Spleen (tissue), 11 donors: Measurements from ENCODE around the gene SFTPA2. TPM values are rescaled to one million over a fixed set of nuclear protein-coding genes. Genes with fewer than 3 reads are reported as not detected.
"Not testable (repeated sequence)": the region's sequence is repeated elsewhere in the genome, so short reads cannot be mapped to it uniquely, and the experiment has no call there.

ENCODE experiments used
- DNase-seq: peaks from one replicate; pipeline ENCODE4 v3.0.0-alpha.2; 2020
- H3K27ac ChIP-seq, 8 donors: fragments of 200-600 bp; sonication (generic) in 7 of 8; 1 replicate in 4 of 8; 2 replicates in 4 of 8; pipeline versions ENCODE4 v1.5.0 to v1.8.0; 2016 to 2021; ENCODE audit warnings: inconsistent platforms in 4 of 8, mild to moderate bottlenecking in 4 of 8, moderate library complexity in 1 of 8
- H3K27me3 ChIP-seq, 7 donors: fragments of 200-600 bp; sonication (generic) in 6 of 7; replicated peaks in 1 of 7; 1 replicate in 4 of 7; 2 replicates in 3 of 7; pipeline versions ENCODE4 v1.5.0 to v1.8.0; 2016 to 2021; ENCODE audit warnings: inconsistent platforms in 3 of 7, mild to moderate bottlenecking in 1 of 7
- H3K36me3 ChIP-seq, 6 donors: fragments of 200-600 bp; sonication (generic) in 5 of 6; 1 replicate in 4 of 6; 2 replicates in 2 of 6; pipeline versions ENCODE4 v1.5.0 to v1.8.0; 2016 to 2021; ENCODE audit warnings: inconsistent platforms in 2 of 6
- H3K4me1 ChIP-seq, 6 donors: fragments of 200-600 bp; sonication (generic) in 5 of 6; 1 replicate in 3 of 6; 2 replicates in 3 of 6; pipeline versions ENCODE4 v1.5.0 to v1.8.0; 2016 to 2021; ENCODE audit warnings: inconsistent platforms in 3 of 6
- H3K4me3 ChIP-seq, 8 donors: fragments of 200-600 bp; sonication (generic) in 7 of 8; 1 replicate in 4 of 8; 2 replicates in 4 of 8; pipeline versions ENCODE4 v1.5.0 to v1.8.0; 2016 to 2021; ENCODE audit warnings: inconsistent platforms in 4 of 8, mild to moderate bottlenecking in 4 of 8, moderate library complexity in 2 of 8
- H3K9me3 ChIP-seq, 8 donors: fragments of 200-600 bp; sonication (generic) in 7 of 8; 1 replicate in 4 of 8; 2 replicates in 4 of 8; pipeline versions ENCODE4 v1.5.0 to v1.8.0; 2016 to 2021; ENCODE audit warnings: inconsistent platforms in 4 of 8
- POLR2A ChIP-seq, 3 donors: fragments of 450-650 bp; IDR thresholded peaks; one replicate each; pipeline ENCODE4 v1.5.1; 2017; ENCODE audit warnings: antibody characterized with exemption in 3 of 3, mild to moderate bottlenecking in 1 of 3
- POLR2AphosphoS5 ChIP-seq, 3 donors: sonication (generic); formaldehyde crosslinking; IDR thresholded peaks; one replicate each; pipeline ENCODE4 v1.5.1; 2017; ENCODE audit warnings: antibody characterized with exemption in 3 of 3
- WGBS, 5 donors: extraction: QIAGEN DNeasy Blood & Tissue Kit in 3 of 5; methylation state at CpG; one replicate each; pipeline versions ENCODE4 v1.1.5 to v1.1.7; 2013 to 2018; 5-methylcytosine and 5-hydroxymethylcytosine counted together
- intact Hi-C: fragments of 100-400 bp; cut with DNase I; formaldehyde crosslinking; loops from one replicate; pipeline ENCODE4 v1.15.0; 2023; ENCODE audit warnings: low total_unique reads
- polyA plus RNA-seq, 3 donors: library from polyadenylated mRNA; stranded (reverse); fragments of 200-250 nt; gene quantifications; one replicate each; pipeline ENCODE4 v1.2.1, GENCODE V29; 2013
- total RNA-seq, 7 donors: library from RNA; depleted of rRNA in 3 of 7; stranded (reverse); fragments of >200 nt in 3 of 7; fragmentation: NEBNext Ultra II Directional in 4 of 7; extraction: Animal tissue kit (Norgen Biotek cat#: 25700) in 4 of 7; gene quantifications; one replicate each; pipeline versions ENCODE4 v1.1.0 to v1.2.1, GENCODE V29; 2016 to 2021
- TF ChIP-seq, protein P1 (sequence below), 11 experiments: fragments of 200-600 bp in 7 of 11; fragments of 450-650 bp in 4 of 11; sonication (generic) in 4 of 11; IDR thresholded peaks in 8 of 11; conservative IDR thresholded peaks in 3 of 11; 1 replicate in 7 of 11; 2 replicates in 4 of 11; pipeline versions ENCODE4 v1.4.0 to v1.8.0; 2016 to 2021; ENCODE audit warnings: antibody characterized with exemption in 11 of 11, inconsistent platforms in 4 of 11, mild to moderate bottlenecking in 1 of 11
- donor health status: healthy with polysubstance abuse.
- donor health status: DM: no; HTN: no; CAD: no; lungs with moderate emphysema.
- donor health status: DM: no; HTN: no; CAD: no.
- donor health status: Bipolar disorder and iron deficiency.
- donor health status: healthy.
- donor health status: DM: no; HTN: no; CAD: no.
- donor health status: DM: yes; HTN: yes; CAD: no.

SFTPA2 gene
- total and polyA plus RNA-seq, 10 donors: 0.39 to 5.7 (median 0.99) TPM; not detected in 5

DNA sequence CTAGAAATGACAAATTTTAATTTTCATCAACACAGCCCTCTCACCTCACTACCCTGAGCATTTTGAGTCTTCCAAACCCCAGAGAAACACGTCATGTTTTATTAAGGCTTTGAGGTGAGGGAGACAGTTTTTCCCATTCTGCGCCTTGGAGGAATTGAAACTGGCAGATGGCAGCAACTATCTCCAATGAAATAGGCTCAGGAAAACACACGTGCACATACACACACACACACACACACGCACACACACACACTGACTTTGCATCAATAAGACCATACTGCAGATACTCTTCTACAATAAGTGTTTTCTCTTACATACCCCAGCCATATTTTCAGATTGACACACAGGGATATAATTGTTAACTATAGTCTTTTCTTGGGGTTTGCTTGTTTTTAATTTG, 3.2 kb upstream of the SFTPA2 start:
- no peaks in the 10 kb centered on the region for H3K9me3 ChIP-seq
- H3K4me1 ChIP-seq: peaks cover 0 to 8% (median 1%) of the 10 kb centered on the region in 6 donors
- intact Hi-C loops: loop anchor here (5.0 kb wide), 1 partner anchor 364 kb away; no protein-coding TSS in a partner anchor
- no peak for DNase-seq
- H3K4me3 ChIP-seq: no peak overlapping the region
- H3K36me3 ChIP-seq: no peaks in the 10 kb centered on the region
- no peak overlapping the region for H3K27ac ChIP-seq
- WGBS, 5 donors: 60 to 72% (median 63%) methylated on average over 4 of the region's 4 CpGs
- peaks cover 0 to 20% (median 3%) of the 10 kb centered on the region in 7 donors for H3K27me3 ChIP-seq
- TF ChIP-seq POLR2AphosphoS5 (IDR thresholded peaks at IDR 0.05) (no peak), POLR2A (IDR thresholded peaks at IDR 0.05) (no peak)
- TF ChIP-seq, protein P1, sequence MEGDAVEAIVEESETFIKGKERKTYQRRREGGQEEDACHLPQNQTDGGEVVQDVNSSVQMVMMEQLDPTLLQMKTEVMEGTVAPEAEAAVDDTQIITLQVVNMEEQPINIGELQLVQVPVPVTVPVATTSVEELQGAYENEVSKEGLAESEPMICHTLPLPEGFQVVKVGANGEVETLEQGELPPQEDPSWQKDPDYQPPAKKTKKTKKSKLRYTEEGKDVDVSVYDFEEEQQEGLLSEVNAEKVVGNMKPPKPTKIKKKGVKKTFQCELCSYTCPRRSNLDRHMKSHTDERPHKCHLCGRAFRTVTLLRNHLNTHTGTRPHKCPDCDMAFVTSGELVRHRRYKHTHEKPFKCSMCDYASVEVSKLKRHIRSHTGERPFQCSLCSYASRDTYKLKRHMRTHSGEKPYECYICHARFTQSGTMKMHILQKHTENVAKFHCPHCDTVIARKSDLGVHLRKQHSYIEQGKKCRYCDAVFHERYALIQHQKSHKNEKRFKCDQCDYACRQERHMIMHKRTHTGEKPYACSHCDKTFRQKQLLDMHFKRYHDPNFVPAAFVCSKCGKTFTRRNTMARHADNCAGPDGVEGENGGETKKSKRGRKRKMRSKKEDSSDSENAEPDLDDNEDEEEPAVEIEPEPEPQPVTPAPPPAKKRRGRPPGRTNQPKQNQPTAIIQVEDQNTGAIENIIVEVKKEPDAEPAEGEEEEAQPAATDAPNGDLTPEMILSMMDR (IDR thresholded peaks at IDR 0.05 in 8 of 11, conservative IDR thresholded peaks at IDR 0.05 in 3 of 11): no peak

DNA sequence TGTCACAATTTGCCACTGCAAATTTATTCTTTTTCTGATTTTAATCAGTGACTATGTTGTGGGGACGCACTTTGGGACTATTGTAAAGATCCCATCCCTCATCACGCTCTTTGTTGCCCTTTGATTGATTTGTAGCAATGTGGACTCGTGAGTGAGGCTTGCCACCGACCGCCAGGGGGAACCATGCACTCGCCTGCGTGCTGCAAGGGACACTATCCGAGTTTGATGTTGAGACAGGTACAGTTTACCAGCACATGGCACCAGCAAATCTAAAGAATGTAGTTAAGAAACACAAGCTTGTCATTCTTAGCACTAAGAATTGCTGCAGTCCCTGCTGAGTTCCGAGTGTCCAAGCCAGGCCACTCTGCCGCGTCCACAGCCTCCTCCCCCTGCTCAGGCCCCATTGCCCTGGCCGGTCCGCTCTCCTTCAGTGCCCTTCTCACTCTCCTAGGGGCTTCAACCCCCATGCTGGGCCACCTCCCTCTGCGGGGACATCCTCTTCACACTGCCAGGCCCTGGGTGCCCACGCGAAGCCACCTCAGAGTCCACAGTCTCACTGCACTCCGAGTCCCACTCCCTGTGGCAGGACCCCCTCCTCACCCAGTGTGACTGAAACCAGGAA, 2.0 kb upstream of the SFTPA2 start:
- TF ChIP-seq, protein P1 (IDR thresholded peaks at IDR 0.05 in 8 of 11, conservative IDR thresholded peaks at IDR 0.05 in 3 of 11): peak; percentile 11 to 78 (median 70)
- TF ChIP-seq POLR2A (IDR thresholded peaks at IDR 0.05): no peak
- Histone ChIP-seq H3K27me3 (peaks cover 0 to 13% (median 3%) of the 10 kb centered on the region in 7 donors), H3K9me3 (no peaks in the 10 kb centered on the region), H3K4me1 (peaks cover 0 to 8% (median 1%) of the 10 kb centered on the region in 6 donors), H3K36me3 (no peaks in the 10 kb centered on the region), H3K4me3 (no peak overlapping the region), H3K27ac (no peak overlapping the region)
- intact Hi-C loops: loop anchor here (5.0 kb wide), 1 partner anchor 365 kb away; no protein-coding TSS in a partner anchor
- peak; percentile 89 for DNase-seq
- 13 to 26% (median 20%) methylated on average over 15 to 17 of the region's 17 CpGs for WGBS, 5 donors

DNA sequence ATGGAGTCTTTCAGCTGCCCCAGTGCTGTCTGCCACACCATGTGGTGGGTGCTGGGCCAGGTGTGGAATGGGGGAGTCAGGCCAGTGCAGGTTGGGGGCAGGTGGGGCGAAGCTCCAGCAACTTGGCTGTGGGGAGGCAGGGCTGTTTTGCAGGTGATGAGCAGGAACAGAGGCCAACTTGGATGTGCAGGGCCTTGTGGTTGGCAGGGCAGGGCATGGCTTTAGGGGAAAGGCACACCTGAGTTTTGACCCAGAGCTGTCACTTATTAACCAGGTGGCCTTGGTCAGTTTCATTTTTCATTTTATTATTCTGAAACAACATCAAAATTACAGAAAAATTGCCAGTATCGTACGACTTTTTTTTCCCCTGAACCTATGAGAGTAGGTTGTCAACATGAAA, 1.1 kb upstream of the SFTPA2 start:
- no peak overlapping the region for H3K27ac ChIP-seq
- no peaks in the 10 kb centered on the region for H3K9me3 ChIP-seq
- peaks cover 0 to 8% (median 1%) of the 10 kb centered on the region in 6 donors for H3K4me1 ChIP-seq
- no peak for DNase-seq
- intact Hi-C loops: loop anchor here (5.0 kb wide), 1 partner anchor 366 kb away; no protein-coding TSS in a partner anchor
- H3K27me3 ChIP-seq: peaks cover 0 to 13% (median 3%) of the 10 kb centered on the region in 7 donors
- TF ChIP-seq POLR2AphosphoS5 (IDR thresholded peaks at IDR 0.05) (no peak), POLR2A (IDR thresholded peaks at IDR 0.05) (no peak)
- TF ChIP-seq, protein P1 (IDR thresholded peaks at IDR 0.05 in 8 of 11, conservative IDR thresholded peaks at IDR 0.05 in 3 of 11): no peak
- no peaks in the 10 kb centered on the region for H3K36me3 ChIP-seq
- WGBS, 5 donors: 78 to 92% (median 86%) methylated on average over 3 of the region's 3 CpGs
- no peak overlapping the region for H3K4me3 ChIP-seq

DNA sequence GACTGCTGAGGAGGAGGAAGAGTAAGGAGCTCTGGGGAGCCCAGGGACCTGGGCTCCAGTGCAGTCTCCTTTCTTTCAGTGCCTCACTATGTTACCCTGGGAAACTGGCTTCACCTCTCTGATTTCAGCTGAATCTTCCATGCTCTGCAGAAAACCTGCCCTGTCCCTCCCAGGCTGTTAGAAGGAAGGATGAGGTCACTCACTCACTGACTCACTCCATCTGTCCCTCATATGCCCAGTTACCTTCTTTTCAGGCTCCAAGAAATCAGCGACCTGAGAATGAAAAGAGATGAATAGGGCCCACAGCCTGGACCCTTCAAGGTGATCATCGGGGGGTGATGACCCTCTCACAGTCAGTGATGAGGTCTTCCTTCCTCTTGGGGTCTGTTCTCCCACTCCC, 481 bp downstream of the SFTPA2 start:
- Histone ChIP-seq H3K4me1 (peaks cover 0 to 8% (median 1%) of the 10 kb centered on the region in 6 donors), H3K27ac (no peak overlapping the region), H3K4me3 (no peak overlapping the region), H3K36me3 (no peaks in the 10 kb centered on the region), H3K9me3 (no peaks in the 10 kb centered on the region), H3K27me3 (peaks cover 0 to 13% (median 3%) of the 10 kb centered on the region in 7 donors)
- 68 to 90% (median 85%) methylated on average over 2 of the region's 2 CpGs for WGBS, 5 donors
- TF ChIP-seq POLR2AphosphoS5 (IDR thresholded peaks at IDR 0.05): no peak
- no peak for TF ChIP-seq POLR2A (IDR thresholded peaks at IDR 0.05)
- TF ChIP-seq, protein P1 (IDR thresholded peaks at IDR 0.05 in 8 of 11, conservative IDR thresholded peaks at IDR 0.05 in 3 of 11): no peak
- intact Hi-C loops: loop anchor here (5.0 kb wide), 1 partner anchor 368 kb away; no protein-coding TSS in a partner anchor
- DNase-seq: no peak

DNA sequence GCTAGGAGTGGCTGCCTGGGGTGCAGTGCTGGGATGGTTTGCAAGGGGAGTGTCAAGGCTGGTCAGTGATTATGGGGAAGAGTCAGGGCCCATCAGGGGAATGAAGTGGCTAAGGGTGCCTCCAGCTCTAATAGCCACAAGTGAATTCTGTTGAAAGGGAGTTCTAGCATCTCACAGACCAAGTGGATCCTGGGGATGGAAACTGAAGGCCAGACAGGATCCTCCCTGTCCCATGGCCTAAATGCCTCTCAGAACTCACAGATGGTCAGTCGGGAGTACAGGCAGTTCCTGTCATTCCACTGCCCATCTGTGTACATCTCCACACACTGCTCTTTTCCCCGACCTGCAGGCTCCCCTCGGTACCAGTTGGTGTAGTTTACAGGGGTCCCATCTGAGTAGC, 3.2 kb downstream of the SFTPA2 start:
- H3K27ac ChIP-seq, H3K4me3 ChIP-seq, H3K9me3 ChIP-seq, DNase-seq, intact Hi-C loops, H3K27me3 ChIP-seq, H3K36me3 ChIP-seq, H3K4me1 ChIP-seq: not testable (repeated sequence)
- WGBS, 5 donors: 84 to 100% (median 89%) methylated on average over 1 to 3 of the region's 3 CpGs; no CpG with 5 or more reads in 1 of the 5 donors
